GM12873 (cell line): Measurements from ENCODE around the gene KDM1B.

Experiments used
- TF ChIP-seq, protein P1 (sequence below): IDR thresholded peaks from 2 replicates; pipeline ENCODE4 v1.5.1; 2012; ENCODE audit warnings: low read depth, mild to moderate bottlenecking, moderate library complexity, low read length, control low read depth; ENCODE audit not compliant: insufficient read depth; ENCODE audit errors: missing control alignments

The KDM1B gene

DNA sequence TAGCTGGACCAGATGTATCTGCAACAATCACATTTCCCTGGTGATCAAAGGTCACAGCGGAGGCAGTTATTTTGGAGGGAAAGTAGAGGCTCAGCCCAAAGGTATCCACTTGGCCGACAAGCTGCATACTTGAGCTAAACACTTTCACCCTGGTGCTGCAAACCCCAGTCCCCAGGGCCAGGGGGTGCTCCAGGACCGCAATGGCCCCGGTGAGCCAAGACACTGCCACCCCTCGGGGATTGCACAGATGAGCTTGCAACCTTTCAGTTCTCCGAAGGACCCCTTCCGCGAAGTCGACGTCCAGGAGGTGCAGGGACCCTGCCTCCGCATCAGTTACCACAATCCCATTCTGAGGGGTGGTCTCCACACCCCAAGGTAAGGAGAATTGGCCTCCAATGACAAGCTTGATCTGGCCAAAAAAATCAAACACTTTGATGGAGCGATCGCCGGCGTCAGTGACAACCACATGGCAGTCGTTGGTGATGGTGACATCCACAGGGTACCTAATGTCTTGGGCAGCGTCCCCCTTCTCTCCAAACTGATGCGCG is 33.6 kb upstream of the KDM1B start:
- TF ChIP-seq, protein P1, sequence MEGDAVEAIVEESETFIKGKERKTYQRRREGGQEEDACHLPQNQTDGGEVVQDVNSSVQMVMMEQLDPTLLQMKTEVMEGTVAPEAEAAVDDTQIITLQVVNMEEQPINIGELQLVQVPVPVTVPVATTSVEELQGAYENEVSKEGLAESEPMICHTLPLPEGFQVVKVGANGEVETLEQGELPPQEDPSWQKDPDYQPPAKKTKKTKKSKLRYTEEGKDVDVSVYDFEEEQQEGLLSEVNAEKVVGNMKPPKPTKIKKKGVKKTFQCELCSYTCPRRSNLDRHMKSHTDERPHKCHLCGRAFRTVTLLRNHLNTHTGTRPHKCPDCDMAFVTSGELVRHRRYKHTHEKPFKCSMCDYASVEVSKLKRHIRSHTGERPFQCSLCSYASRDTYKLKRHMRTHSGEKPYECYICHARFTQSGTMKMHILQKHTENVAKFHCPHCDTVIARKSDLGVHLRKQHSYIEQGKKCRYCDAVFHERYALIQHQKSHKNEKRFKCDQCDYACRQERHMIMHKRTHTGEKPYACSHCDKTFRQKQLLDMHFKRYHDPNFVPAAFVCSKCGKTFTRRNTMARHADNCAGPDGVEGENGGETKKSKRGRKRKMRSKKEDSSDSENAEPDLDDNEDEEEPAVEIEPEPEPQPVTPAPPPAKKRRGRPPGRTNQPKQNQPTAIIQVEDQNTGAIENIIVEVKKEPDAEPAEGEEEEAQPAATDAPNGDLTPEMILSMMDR: peak; percentile 40

DNA sequence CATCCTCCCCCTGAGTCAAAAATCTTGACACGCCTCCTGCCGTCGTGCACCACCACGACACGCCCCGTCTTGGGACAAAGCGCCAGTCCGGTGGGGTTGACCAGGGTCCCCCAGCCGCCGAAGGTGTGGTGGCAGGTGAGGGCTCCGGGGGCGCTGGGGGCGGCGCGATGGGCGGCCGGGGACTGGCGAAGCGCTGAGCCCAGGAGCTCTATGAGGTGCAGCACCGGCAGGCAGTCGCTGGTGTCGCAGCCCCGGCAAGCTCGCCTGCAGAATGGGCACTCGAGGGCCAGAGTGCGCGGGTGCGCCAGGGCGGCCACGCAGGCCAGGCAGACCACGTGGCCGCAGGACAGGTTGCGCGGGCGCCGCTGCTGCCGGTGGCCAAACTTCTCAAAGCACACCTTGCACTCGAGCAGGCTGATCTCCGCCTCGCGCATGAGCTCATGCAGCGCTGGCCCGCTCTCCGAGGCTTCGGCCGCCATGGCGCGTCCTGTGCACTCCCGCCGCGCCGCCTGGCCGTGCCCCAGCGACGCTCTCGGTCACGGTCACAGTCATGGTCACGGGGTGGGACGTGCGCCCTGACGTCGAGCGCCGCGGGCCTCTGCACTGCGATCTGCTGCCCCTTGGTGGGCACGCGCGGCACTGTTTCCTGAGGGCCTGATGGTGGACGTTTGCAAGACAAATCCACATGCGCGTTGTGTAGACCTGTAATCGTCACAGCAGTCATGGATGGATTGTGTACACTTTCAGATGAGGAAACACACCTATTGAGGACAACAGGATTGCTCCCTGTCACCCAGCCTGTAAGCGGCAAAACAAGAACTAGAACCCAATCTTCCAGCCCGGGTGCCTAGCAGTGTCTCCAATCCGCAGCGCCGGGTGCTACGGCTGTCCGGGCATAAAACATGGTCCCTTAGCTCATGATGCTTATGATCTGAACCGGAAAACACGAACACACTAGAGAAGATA is 32.8 kb upstream of the KDM1B start, which contains the start of gene NHLRC1:
Gene NHLRC1 (minus strand): TSS at position 550 of the 966 bp plus-strand sequence. CDS start 71 bp downstream, at position 479.
- TF ChIP-seq, protein P1: peak; percentile 78

DNA sequence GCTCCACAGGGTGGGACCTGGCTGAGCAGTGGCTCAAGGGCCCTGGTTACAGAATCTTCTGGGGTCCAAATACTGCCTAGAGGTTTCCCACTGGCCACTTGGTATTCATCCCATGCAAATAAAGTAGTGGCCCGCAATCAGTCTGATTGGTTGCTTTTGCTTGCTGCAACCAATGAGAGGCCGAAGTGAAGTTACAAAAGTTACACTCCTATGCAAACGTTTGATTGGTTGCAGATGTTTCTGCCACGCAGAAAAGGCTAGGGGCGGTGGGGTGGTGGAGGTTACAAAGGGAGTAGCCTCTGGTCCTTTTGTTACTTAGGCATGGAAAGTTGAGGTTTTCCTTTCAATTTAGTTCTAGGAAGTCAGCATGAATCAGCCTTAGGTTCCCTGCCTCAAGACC is 29.1 kb upstream of the KDM1B start:
- TF ChIP-seq, protein P1: no peak

DNA sequence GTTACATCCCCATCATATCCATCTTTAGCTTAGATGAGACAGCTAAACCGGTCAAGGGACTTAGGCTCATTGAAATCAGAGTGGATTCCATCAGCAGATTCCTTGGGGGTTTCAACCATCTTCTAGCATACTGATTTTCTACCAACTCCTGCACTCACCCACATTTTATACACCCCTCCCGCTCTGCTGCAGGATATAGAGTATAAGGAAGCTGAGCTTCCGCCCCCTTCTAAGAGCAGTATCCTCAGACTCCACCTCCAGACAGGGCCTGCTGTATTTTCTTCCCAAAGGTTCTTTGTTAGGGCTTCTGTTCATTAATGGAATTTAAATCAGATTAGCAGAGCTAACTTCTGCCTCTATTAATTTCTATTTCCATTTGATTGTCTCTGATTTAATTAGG is 22.9 kb upstream of the KDM1B start:
- TF ChIP-seq, protein P1: no peak

DNA sequence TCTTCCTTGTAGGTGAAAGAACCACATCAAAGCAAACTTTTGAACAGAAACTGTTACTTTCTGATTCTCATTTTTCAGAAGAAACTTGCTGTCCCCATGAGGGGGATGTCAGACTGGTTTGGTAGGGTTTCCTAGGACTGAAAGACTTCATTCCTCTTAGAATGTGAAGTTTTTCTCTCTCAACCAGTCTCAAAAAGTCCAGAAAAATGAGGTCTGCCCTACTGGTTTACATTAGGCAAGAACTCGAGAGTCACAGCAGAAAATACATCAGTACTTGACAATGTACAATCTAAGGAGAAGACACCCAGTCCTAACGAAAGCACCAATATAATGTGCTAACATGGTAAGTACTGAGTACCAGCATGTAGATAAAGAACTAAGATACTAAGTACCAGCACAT is 20.1 kb upstream of the KDM1B start:
- TF ChIP-seq, protein P1: no peak

DNA sequence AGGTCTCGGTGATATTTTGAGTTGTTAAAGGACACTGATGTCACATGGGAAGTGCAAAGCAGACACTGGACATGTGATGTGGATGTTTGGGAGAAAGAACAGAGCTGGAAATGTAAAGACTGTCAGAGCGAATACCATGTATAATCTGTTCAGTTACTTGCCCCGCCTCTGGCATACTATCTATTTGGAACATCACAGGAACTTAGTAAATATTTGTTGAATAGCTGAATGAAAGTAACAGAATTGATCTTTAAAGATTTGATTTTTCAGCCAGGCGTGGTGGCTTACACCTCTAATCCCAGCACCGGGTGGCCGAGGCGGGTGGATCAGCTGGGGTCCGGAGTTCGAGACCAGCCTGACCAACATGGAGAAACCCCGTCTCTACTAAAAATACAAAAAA is 19.0 kb upstream of the KDM1B start:
- TF ChIP-seq, protein P1: no peak

DNA sequence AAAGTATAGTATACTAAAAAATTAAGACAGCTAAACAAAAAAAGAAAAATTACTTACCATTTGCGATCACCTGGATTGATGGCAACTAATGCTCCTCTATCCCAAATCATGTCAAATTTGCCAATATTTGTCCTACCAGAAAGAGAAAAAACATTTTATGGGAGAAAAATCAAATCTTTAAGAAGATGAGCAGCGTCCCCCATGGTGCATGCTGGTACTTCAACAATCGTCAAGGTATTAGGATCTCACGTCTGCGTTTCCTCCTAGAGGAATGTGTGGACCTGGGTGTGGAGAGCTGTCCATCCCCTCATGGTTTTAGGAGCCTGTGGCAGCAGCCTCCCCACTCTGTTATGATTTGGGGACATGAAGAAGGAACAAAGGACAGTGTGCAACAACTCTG is 16.3 kb upstream of the KDM1B start:
- TF ChIP-seq, protein P1: no peak
